ENCODE data around the gene CPA1.

DNA sequence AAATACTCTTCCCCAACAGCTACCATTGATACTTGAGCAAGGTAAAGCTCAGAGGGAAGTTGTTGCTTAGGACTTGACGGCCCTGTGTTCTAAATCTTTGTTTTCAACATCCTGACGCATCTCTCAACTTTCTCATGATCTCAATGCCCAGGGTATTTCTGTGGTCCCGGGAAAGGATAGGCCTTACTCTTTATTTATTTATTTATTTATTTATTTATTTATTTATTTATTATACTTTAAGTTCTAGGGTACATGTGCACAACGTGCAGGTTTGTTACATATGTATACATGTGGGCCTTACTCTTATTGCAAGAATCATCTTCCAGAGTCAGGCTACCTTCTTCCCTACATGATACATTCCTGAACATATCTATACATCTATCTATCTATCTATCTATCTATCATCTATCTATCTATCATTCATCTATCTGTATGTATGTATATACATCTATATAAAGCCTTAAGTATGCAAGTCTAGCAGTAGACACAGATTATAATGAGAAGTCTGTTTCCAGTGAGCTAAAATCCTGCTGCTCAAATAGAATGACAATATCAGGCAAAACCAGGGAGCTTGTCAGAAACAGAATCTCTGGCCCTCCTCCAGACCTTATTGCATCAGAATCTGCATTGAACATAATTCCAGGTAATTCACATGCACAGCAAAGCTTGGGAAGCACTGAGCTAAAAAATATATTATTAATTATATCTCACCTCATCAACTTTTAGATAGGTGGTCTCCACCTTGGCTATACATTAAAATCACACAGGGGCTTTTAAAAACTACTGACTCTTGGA is 47.8 kb upstream of the CPA1 start:
- TF ChIP-seq, protein P1, sequence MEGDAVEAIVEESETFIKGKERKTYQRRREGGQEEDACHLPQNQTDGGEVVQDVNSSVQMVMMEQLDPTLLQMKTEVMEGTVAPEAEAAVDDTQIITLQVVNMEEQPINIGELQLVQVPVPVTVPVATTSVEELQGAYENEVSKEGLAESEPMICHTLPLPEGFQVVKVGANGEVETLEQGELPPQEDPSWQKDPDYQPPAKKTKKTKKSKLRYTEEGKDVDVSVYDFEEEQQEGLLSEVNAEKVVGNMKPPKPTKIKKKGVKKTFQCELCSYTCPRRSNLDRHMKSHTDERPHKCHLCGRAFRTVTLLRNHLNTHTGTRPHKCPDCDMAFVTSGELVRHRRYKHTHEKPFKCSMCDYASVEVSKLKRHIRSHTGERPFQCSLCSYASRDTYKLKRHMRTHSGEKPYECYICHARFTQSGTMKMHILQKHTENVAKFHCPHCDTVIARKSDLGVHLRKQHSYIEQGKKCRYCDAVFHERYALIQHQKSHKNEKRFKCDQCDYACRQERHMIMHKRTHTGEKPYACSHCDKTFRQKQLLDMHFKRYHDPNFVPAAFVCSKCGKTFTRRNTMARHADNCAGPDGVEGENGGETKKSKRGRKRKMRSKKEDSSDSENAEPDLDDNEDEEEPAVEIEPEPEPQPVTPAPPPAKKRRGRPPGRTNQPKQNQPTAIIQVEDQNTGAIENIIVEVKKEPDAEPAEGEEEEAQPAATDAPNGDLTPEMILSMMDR (IDR thresholded peaks at IDR 0.05): no peak
- TF ChIP-seq ZNF423 (CRISPR knock-in tag; IDR thresholded peaks at IDR 0.05) (no peak), NFYB (CRISPR knock-in tag; conservative IDR thresholded peaks at IDR 0.05; ENCODE audit: low read depth) (no peak), FOXK1 (CRISPR knock-in tag; IDR thresholded peaks at IDR 0.05) (no peak), NFATC4 (CRISPR knock-in tag; IDR thresholded peaks at IDR 0.05) (no peak), CREM (CRISPR knock-in tag; IDR thresholded peaks at IDR 0.05) (no peak)
- TF ChIP-seq, protein P2, sequence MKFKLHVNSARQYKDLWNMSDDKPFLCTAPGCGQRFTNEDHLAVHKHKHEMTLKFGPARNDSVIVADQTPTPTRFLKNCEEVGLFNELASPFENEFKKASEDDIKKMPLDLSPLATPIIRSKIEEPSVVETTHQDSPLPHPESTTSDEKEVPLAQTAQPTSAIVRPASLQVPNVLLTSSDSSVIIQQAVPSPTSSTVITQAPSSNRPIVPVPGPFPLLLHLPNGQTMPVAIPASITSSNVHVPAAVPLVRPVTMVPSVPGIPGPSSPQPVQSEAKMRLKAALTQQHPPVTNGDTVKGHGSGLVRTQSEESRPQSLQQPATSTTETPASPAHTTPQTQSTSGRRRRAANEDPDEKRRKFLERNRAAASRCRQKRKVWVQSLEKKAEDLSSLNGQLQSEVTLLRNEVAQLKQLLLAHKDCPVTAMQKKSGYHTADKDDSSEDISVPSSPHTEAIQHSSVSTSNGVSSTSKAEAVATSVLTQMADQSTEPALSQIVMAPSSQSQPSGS (CRISPR knock-in tag; IDR thresholded peaks at IDR 0.05; ENCODE audit: borderline replicate concordance, low read depth): no peak
- TF ChIP-seq, protein P3, sequence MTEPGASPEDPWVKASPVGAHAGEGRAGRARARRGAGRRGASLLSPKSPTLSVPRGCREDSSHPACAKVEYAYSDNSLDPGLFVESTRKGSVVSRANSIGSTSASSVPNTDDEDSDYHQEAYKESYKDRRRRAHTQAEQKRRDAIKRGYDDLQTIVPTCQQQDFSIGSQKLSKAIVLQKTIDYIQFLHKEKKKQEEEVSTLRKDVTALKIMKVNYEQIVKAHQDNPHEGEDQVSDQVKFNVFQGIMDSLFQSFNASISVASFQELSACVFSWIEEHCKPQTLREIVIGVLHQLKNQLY (CRISPR knock-in tag; IDR thresholded peaks at IDR 0.05): no peak
- TF ChIP-seq, protein P4, sequence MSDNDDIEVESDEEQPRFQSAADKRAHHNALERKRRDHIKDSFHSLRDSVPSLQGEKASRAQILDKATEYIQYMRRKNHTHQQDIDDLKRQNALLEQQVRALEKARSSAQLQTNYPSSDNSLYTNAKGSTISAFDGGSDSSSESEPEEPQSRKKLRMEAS (CRISPR knock-in tag; IDR thresholded peaks at IDR 0.05): no peak

All from WTC11 (cell line).